Measurements from ENCODE around the gene SCARF2.

The SCARF2 gene

GRCh38 chr22:20433686-20434241 lies 3.9 kb downstream of the SCARF2 start:
- ChIA-PET CTCF (interaction anchor here (0.6 to 3.4 kb wide), 3 partner anchors 15 to 420 kb away, joined by 3 to 17 read pairs (median 6); no protein-coding TSS in a partner anchor), POLR2A (interaction anchor here (0.8 to 0.9 kb wide), 2 partner anchors 21 to 40 kb away, joined by 3 read pairs; partner anchors contain the start of gene ZNF74)
- DNase-seq (ENCODE audit: extremely low spot score): no peak
- no peak for TF ChIP-seq NFRKB (IDR thresholded peaks at IDR 0.05)
- no peak for TF ChIP-seq TARDBP (IDR thresholded peaks at IDR 0.05)
- no peak for TF ChIP-seq SP1 (IDR thresholded peaks at IDR 0.05)
- no peak for TF ChIP-seq ELF4 (IDR thresholded peaks at IDR 0.05)
- TF ChIP-seq LEF1 (IDR thresholded peaks at IDR 0.05; ENCODE audit: borderline replicate concordance): no peak
- TF ChIP-seq SUZ12 (IDR thresholded peaks at IDR 0.05): no peak
- TF ChIP-seq CTBP1 (IDR thresholded peaks at IDR 0.05; ENCODE audit: borderline replicate concordance): no peak
- TF ChIP-seq, protein P1, sequence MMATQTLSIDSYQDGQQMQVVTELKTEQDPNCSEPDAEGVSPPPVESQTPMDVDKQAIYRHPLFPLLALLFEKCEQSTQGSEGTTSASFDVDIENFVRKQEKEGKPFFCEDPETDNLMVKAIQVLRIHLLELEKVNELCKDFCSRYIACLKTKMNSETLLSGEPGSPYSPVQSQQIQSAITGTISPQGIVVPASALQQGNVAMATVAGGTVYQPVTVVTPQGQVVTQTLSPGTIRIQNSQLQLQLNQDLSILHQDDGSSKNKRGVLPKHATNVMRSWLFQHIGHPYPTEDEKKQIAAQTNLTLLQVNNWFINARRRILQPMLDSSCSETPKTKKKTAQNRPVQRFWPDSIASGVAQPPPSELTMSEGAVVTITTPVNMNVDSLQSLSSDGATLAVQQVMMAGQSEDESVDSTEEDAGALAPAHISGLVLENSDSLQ (IDR thresholded peaks at IDR 0.05): no peak
- no peak for TF ChIP-seq BHLHE40 (IDR thresholded peaks at IDR 0.05; ENCODE audit: borderline replicate concordance)

- CTCF ChIA-PET: interaction anchor here (0.6 to 1.9 kb wide), 2 partner anchors 23 to 420 kb away, joined by 3 to 6 read pairs; no protein-coding TSS in a partner anchor
- DNase-seq (ENCODE audit: extremely low spot score): no peak
- no peak for TF ChIP-seq TARDBP (IDR thresholded peaks at IDR 0.05)
- no peak for TF ChIP-seq FOXK2 (IDR thresholded peaks at IDR 0.05)
- no peak for TF ChIP-seq NFRKB (IDR thresholded peaks at IDR 0.05)
- POLR2A ChIA-PET: interaction anchor here (0.9 kb wide), 1 partner anchor 20 kb away, joined by 3 read pairs; no protein-coding TSS in a partner anchor
These were observed 4.4 kb downstream of the SCARF2 start for GRCh38 chr22:20433191-20433590.

DNA sequence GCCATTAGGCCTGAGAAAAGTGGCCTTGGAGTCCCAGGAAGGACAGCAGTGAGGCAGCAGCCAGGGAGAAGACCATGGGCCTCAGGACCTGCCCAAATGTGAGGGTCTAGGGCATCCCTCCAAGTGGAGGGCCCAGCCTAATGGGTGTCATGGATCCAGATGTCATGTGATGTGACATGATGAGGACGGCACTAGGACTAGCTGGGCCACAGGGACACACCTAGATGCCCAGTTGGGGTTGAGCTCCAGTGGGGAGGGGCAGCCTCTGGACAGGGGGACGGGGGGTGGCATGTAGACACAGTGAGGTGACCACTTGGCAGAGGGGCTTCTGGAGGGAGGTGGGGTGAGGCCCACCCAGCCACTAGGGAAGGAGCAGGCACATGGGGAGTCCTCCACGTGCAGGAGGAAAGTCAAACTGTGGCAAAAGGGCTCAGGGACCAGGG lies 5.4 kb downstream of the SCARF2 start:
- POLR2A ChIA-PET: no interaction called here
- TF ChIP-seq SP1 (IDR thresholded peaks at IDR 0.05): no peak
- no peak for TF ChIP-seq L3MBTL2 (conservative IDR thresholded peaks at IDR 0.05)
- no peak for TF ChIP-seq TARDBP (IDR thresholded peaks at IDR 0.05)
- TF ChIP-seq BHLHE40 (IDR thresholded peaks at IDR 0.05; ENCODE audit: borderline replicate concordance): no peak
- no peak for TF ChIP-seq CTBP1 (IDR thresholded peaks at IDR 0.05; ENCODE audit: borderline replicate concordance)
- no peak for TF ChIP-seq FOXK2 (IDR thresholded peaks at IDR 0.05)
- TF ChIP-seq LEF1 (IDR thresholded peaks at IDR 0.05; ENCODE audit: borderline replicate concordance): no peak
- no peak for TF ChIP-seq NFRKB (IDR thresholded peaks at IDR 0.05)
- TF ChIP-seq FOXM1 (IDR thresholded peaks at IDR 0.05; ENCODE audit: borderline replicate concordance): no peak
- TF ChIP-seq ARNT (IDR thresholded peaks at IDR 0.05): no peak
- no peak for TF ChIP-seq ZNF384 (IDR thresholded peaks at IDR 0.05)
- TF ChIP-seq SUZ12 (IDR thresholded peaks at IDR 0.05): no peak
- DNase-seq (ENCODE audit: extremely low spot score): no peak
- CTCF ChIA-PET: no interaction called here

DNA sequence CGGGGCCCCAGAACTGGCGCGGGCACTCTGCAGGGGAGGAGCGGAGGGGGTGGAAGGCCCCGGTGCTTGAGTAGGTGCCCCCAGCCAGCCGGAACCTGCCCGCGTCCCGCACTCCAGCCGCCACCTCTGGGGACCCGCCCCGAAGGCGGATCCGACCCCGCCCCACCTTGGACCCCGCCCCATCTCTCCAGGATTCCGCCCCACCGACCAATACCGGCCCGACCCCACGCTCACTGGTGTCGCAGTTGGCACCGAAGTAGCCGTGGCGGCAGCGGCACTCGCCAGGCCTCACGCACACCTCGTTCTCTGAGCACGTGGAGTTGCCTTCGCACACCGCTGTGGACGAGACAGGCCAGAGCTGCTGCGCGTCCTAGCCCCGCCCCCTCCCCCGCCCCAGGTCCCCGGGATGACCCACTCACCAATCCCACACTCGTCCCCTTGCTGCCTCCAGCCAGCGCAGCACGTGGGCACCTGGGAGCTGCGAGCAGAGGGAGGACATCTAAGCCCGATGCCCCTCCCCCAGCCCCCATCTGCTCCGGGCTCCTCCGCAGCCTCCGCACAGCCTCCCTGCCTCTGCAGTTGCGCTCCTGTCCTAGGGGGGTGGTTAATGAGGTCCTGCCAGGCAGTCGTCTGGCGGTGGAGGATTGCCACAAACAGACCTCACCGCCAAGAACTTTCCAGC lies 6.0 kb downstream of the SCARF2 start:
- DNase-seq (ENCODE audit: extremely low spot score): no peak
- CTCF ChIA-PET: no interaction called here
- TF ChIP-seq ELF4 (IDR thresholded peaks at IDR 0.05) (no peak), TARDBP (IDR thresholded peaks at IDR 0.05) (no peak), L3MBTL2 (conservative IDR thresholded peaks at IDR 0.05) (no peak), NFRKB (IDR thresholded peaks at IDR 0.05) (no peak), HDGF (IDR thresholded peaks at IDR 0.05; ENCODE audit: borderline replicate concordance) (no peak), ARNT (IDR thresholded peaks at IDR 0.05) (no peak), CTBP1 (IDR thresholded peaks at IDR 0.05; ENCODE audit: borderline replicate concordance) (no peak), FOXK2 (IDR thresholded peaks at IDR 0.05) (no peak), ZNF384 (IDR thresholded peaks at IDR 0.05) (no peak)
- POLR2A ChIA-PET: no interaction called here

DNA sequence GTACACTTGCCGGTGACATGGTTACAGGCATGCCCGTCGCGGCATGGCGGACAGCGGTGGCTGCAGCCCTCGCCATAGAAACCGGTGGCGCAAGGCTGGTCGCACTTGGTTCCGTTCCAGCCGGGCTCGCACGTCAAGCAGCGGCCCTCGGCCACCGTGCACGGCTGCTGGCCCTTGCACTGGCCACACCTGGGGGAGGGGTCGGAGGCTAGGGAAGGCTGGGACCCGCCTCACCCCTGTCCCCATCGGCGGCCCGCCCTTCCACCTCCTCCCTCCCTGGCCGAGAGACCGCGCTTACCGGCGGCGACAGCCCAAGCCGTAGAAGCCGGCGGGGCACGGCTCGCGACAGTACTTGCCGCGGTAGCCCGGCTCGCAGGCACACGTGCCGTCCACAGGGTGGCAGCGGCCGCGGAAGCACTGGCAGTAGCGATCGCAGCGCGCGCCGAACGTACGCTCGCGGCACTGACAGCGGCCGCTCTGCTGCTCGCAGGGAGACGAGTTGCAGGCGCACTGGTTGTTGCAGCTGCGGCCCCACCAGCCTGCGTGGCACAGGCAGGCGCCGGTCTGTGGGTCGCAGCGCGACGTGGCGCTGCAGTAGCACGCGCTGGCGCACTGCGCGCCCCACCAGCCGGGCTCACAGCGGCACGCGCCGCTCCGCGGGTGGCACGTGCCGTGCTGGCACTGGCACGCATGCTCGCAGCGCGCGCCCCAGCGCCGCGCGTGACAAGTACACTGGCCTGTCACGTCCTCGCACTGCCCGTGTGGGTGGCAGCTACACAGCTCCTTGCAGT lies 6.7 kb downstream of the SCARF2 start:
- DNase-seq (ENCODE audit: extremely low spot score): no peak
- CTCF ChIA-PET: no interaction called here
- TF ChIP-seq L3MBTL2 (conservative IDR thresholded peaks at IDR 0.05) (no peak), LEF1 (IDR thresholded peaks at IDR 0.05; ENCODE audit: borderline replicate concordance) (no peak), CTBP1 (IDR thresholded peaks at IDR 0.05; ENCODE audit: borderline replicate concordance) (no peak), FOXA1 (IDR thresholded peaks at IDR 0.05) (no peak), ZNF384 (IDR thresholded peaks at IDR 0.05) (no peak), FOXK2 (IDR thresholded peaks at IDR 0.05) (no peak), ARNT (IDR thresholded peaks at IDR 0.05) (no peak), SUZ12 (IDR thresholded peaks at IDR 0.05) (no peak), NFRKB (IDR thresholded peaks at IDR 0.05) (no peak), BHLHE40 (IDR thresholded peaks at IDR 0.05; ENCODE audit: borderline replicate concordance) (no peak)
- POLR2A ChIA-PET: no interaction called here

GRCh38 chr22:20430101-20430719 lies 7.4 kb downstream of the SCARF2 start:
- CTCF ChIA-PET: no interaction called here
- no peak for DNase-seq (ENCODE audit: extremely low spot score)
- TF ChIP-seq BHLHE40 (IDR thresholded peaks at IDR 0.05; ENCODE audit: borderline replicate concordance) (no peak), LEF1 (IDR thresholded peaks at IDR 0.05; ENCODE audit: borderline replicate concordance) (no peak), FOXK2 (IDR thresholded peaks at IDR 0.05) (no peak), SUZ12 (IDR thresholded peaks at IDR 0.05) (no peak), NFRKB (IDR thresholded peaks at IDR 0.05) (no peak), HDGF (IDR thresholded peaks at IDR 0.05; ENCODE audit: borderline replicate concordance) (no peak), ZNF384 (IDR thresholded peaks at IDR 0.05) (no peak), SP1 (IDR thresholded peaks at IDR 0.05) (no peak), ARNT (IDR thresholded peaks at IDR 0.05) (no peak)
- TF ChIP-seq, protein P1 (IDR thresholded peaks at IDR 0.05): no peak

More at GRCh38 chr22:20430101-20430719, 7.4 kb downstream of the SCARF2 start:
- POLR2A ChIA-PET: no interaction called here

Data from HEK293T (cell line).